Caco-2 (cell line): ENCODE results near the gene LNX2. TPM values are rescaled to one million over a fixed set of nuclear protein-coding genes. Genes with fewer than 3 reads are reported as not detected.

ENCODE experiments used
- BruUV-seq: library from RNA; stranded (reverse); fragments of 400-500 nt; replicated peaks from 2 replicates; lab custom pipeline; 2021; lab: Mats Ljungman, UMichigan
- CTCF ChIA-PET: fragments of 300-600 bp; sonication (Branson Sonifier 250); formaldehyde crosslinking; loops from one replicate; lab custom pipeline; 2022; ENCODE audit warnings: antibody characterized with exemption; lab: Charles Lee
- POLR2A ChIA-PET: fragments of 300-600 bp; sonication (Branson Sonifier 250); formaldehyde crosslinking; loops from one replicate; lab custom pipeline; 2022; ENCODE audit warnings: antibody characterized with exemption; lab: Charles Lee
- DNase-seq, 2 experiments: peaks; one replicate each; pipeline versions ENCODE4 v3.0.0 to v3.0.0-alpha.2; 2020 to 2022
- H3K27me3 ChIP-seq: replicated peaks from 2 replicates; pipeline ENCODE4 v1.6.0; 2011; ENCODE audit warnings: low read length; ENCODE audit not compliant: control insufficient read depth, insufficient read depth
- H3K36me3 ChIP-seq: 2 replicates; pipeline ENCODE4 v1.5.1; 2011; ENCODE audit warnings: low read length; ENCODE audit not compliant: control insufficient read depth, insufficient read depth
- H3K4me1 ChIP-seq: fragments of 250-450 bp; sonication (Bioruptor Pico); 2 replicates; pipeline ENCODE4 v1.5.1; 2020; ENCODE audit warnings: mild to moderate bottlenecking
- H3K4me3 ChIP-seq: 2 replicates; pipeline ENCODE4 v1.5.1; 2011; ENCODE audit warnings: low read depth, mild to moderate bottlenecking, control low read depth, low read length
- H3K9me3 ChIP-seq: fragments of 250-450 bp; sonication (Bioruptor Pico); 2 replicates; pipeline ENCODE4 v1.5.1; 2020; ENCODE audit warnings: mild to moderate bottlenecking, moderate library complexity
- H3K27ac Mint-ChIP-seq: one replicate; pipeline ENCODE4 v1.8.0; 2022; ENCODE audit warnings: mixed read lengths; ENCODE audit not compliant: unreplicated experiment
- H3K27me3 Mint-ChIP-seq: one replicate; pipeline ENCODE4 v1.8.0; 2022; ENCODE audit warnings: mixed read lengths; ENCODE audit not compliant: insufficient read depth, unreplicated experiment
- H3K36me3 Mint-ChIP-seq: one replicate; pipeline ENCODE4 v1.8.0; 2022; ENCODE audit warnings: mild to moderate bottlenecking, mixed read lengths; ENCODE audit not compliant: insufficient read depth, unreplicated experiment
- H3K4me1 Mint-ChIP-seq: one replicate; pipeline ENCODE4 v1.8.0; 2022; ENCODE audit warnings: low read depth, mixed read lengths; ENCODE audit not compliant: unreplicated experiment
- H3K4me3 Mint-ChIP-seq: one replicate; pipeline ENCODE4 v1.8.0; 2022; ENCODE audit warnings: mild to moderate bottlenecking, moderate library complexity, mixed read lengths; ENCODE audit not compliant: unreplicated experiment
- H3K9me3 Mint-ChIP-seq: one replicate; pipeline ENCODE4 v1.8.0; 2022; ENCODE audit warnings: mixed read lengths; ENCODE audit not compliant: unreplicated experiment
- intact Hi-C: fragments of 100-400 bp; cut with micrococcal nuclease; formaldehyde crosslinking; loops from one replicate; pipeline ENCODE4 v1.10.0; 2022; ENCODE audit not compliant: unreplicated experiment
- total RNA-seq: library from RNA; stranded (reverse); gene quantifications from 2 replicates; pipeline ENCODE4 v1.2.3, GENCODE V29; 2022
- TF ChIP-seq, protein P1 (sequence below), 2 experiments: fragments of 200-600 bp in 1 of 2; IDR thresholded peaks; 1 replicate in 1 of 2; 2 replicates in 1 of 2; pipeline versions ENCODE4 v1.5.1 to v1.8.0; 2011 to 2022; ENCODE audit warnings: antibody characterized with exemption in 1 of 2, control low read depth in 1 of 2, inconsistent platforms in 1 of 2, low read depth in 1 of 2, low read length in 1 of 2, mild to moderate bottlenecking in 1 of 2, moderate library complexity in 1 of 2; ENCODE audit not compliant: insufficient read depth in 1 of 2, severe bottlenecking in 1 of 2, unreplicated experiment in 1 of 2

The LNX2 gene
- total RNA-seq, 1 experiment from 2014 or later = 24.4 TPM

DNA sequence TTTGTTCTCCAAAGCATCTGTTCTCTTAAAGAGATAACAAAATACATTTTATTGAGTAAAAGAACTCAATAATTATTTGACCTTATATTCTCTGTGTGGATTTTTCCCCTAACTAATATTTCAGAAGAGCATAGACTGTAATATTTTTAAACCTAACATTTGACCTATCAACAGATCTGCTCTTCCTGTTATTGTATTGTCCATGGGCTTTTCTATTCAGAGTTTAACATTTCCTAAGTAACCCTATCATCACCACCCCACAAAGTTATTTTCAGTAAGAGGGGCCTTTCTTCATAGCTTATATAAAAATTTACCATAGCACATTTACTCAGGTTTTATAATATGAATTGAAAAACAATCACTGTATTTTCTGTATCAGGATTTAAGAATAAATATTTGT, 18.9 kb upstream of the LNX2 start:
- no peak overlapping the region for H3K4me3 Mint-ChIP-seq
- Histone ChIP-seq H3K36me3 (no peaks in the 10 kb centered on the region), H3K4me3 (no peak overlapping the region), H3K27me3 (no peaks in the 10 kb centered on the region), H3K9me3 (no peaks in the 10 kb centered on the region), H3K4me1 (no peaks in the 10 kb centered on the region)
- H3K27ac Mint-ChIP-seq = no peak overlapping the region
- DNase-seq = no peak
- H3K27me3 Mint-ChIP-seq = no peaks in the 10 kb centered on the region
- no peaks in the 10 kb centered on the region for H3K36me3 Mint-ChIP-seq
- no TSS peak for BruUV-seq
- ChIA-PET POLR2A (interaction anchor here (1.4 kb wide), 1 partner anchor 19 kb away, joined by 6 read pairs; the partner anchor contains the start of gene LNX2), CTCF (no interaction called here)
- peaks cover 7% of the 10 kb centered on the region for H3K4me1 Mint-ChIP-seq
- TF ChIP-seq, protein P1, sequence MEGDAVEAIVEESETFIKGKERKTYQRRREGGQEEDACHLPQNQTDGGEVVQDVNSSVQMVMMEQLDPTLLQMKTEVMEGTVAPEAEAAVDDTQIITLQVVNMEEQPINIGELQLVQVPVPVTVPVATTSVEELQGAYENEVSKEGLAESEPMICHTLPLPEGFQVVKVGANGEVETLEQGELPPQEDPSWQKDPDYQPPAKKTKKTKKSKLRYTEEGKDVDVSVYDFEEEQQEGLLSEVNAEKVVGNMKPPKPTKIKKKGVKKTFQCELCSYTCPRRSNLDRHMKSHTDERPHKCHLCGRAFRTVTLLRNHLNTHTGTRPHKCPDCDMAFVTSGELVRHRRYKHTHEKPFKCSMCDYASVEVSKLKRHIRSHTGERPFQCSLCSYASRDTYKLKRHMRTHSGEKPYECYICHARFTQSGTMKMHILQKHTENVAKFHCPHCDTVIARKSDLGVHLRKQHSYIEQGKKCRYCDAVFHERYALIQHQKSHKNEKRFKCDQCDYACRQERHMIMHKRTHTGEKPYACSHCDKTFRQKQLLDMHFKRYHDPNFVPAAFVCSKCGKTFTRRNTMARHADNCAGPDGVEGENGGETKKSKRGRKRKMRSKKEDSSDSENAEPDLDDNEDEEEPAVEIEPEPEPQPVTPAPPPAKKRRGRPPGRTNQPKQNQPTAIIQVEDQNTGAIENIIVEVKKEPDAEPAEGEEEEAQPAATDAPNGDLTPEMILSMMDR (IDR thresholded peaks at IDR 0.05; ENCODE audit: insufficient read depth in 1 of 2, low read depth in 1 of 2, low read length in 1 of 2, severe bottlenecking in 1 of 2, unreplicated experiment in 1 of 2) = no peak
- H3K9me3 Mint-ChIP-seq = no peaks in the 10 kb centered on the region
- intact Hi-C loops = no loop called here

DNA sequence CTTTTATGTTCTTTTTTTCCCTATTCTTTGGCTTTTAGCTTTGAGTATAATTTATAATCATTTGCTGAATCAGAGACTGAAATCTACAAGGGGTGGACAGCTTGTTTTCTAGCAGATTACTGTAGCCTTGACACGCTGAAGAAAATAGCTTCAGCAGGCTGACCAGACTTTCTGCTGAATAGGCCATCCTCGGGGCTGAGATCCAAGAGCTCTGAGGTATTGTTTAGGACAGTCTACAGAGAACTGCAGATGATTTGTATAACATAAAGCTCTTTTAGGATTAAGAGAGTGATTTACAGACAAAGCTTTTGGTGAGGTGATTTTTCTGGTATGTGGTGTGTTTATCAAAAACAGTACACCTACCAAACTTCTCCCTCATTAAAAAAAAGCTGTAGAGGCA, 18.2 kb upstream of the LNX2 start:
- no peaks in the 10 kb centered on the region for H3K9me3 Mint-ChIP-seq
- Histone ChIP-seq H3K4me1 (no peaks in the 10 kb centered on the region), H3K36me3 (no peaks in the 10 kb centered on the region), H3K9me3 (no peaks in the 10 kb centered on the region), H3K27me3 (no peaks in the 10 kb centered on the region), H3K4me3 (no peak overlapping the region)
- BruUV-seq = no TSS peak
- H3K36me3 Mint-ChIP-seq = no peaks in the 10 kb centered on the region
- no peak overlapping the region for H3K27ac Mint-ChIP-seq
- H3K4me3 Mint-ChIP-seq = no peak overlapping the region
- ChIA-PET POLR2A (interaction anchor here (0.6 to 1.4 kb wide), 2 partner anchors 18 to 65 kb away, joined by 3 to 6 read pairs; partner anchors contain the start of gene LNX2), CTCF (no interaction called here)
- no peak for DNase-seq
- peaks cover 7% of the 10 kb centered on the region for H3K4me1 Mint-ChIP-seq
- intact Hi-C loops = no loop called here
- H3K27me3 Mint-ChIP-seq = no peaks in the 10 kb centered on the region
- TF ChIP-seq, protein P1 (IDR thresholded peaks at IDR 0.05; ENCODE audit: insufficient read depth in 1 of 2, low read depth in 1 of 2, low read length in 1 of 2, severe bottlenecking in 1 of 2, unreplicated experiment in 1 of 2) = no peak

DNA sequence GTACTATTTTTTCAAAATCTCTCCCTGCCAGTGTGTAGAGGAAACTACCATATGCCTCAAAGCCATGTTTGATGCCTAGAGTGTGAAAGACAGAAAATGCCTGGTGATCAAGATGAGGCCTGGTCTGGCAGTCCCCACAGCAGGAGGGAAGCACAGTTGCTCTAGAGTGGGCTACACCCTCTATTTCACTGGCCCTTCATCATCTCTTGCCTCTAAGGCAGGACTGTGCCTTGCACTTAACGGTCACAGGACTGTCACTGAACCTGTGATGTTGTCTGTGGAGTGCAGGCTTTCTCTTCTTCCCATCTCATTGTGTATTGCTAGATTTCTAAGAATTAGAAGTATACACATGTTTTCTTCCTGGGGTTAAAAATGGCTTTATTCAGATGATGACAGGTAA, 17.7 kb upstream of the LNX2 start:
- BruUV-seq = no TSS peak
- no peaks in the 10 kb centered on the region for H3K36me3 Mint-ChIP-seq
- POLR2A ChIA-PET = interaction anchor here (0.6 to 1.4 kb wide), 2 partner anchors 18 to 64 kb away, joined by 3 to 6 read pairs; partner anchors contain the start of gene LNX2
- no peaks in the 10 kb centered on the region for H3K27me3 ChIP-seq
- H3K36me3 ChIP-seq = no peaks in the 10 kb centered on the region
- H3K4me3 ChIP-seq = no peak overlapping the region
- no peak for DNase-seq
- H3K9me3 ChIP-seq = no peaks in the 10 kb centered on the region
- H3K4me3 Mint-ChIP-seq = no peak overlapping the region
- H3K27ac Mint-ChIP-seq = no peak overlapping the region
- CTCF ChIA-PET = no interaction called here
- no peaks in the 10 kb centered on the region for H3K4me1 ChIP-seq
- H3K27me3 Mint-ChIP-seq = no peaks in the 10 kb centered on the region
- intact Hi-C loops = no loop called here
- peaks cover 7% of the 10 kb centered on the region for H3K4me1 Mint-ChIP-seq
- TF ChIP-seq, protein P1 (IDR thresholded peaks at IDR 0.05; ENCODE audit: insufficient read depth in 1 of 2, low read depth in 1 of 2, low read length in 1 of 2, severe bottlenecking in 1 of 2, unreplicated experiment in 1 of 2) = no peak
- H3K9me3 Mint-ChIP-seq = no peaks in the 10 kb centered on the region
